HEK293 (cell line): ENCODE measurements around the gene SHISA5.

Experiments used
- GLI4 ChIP-seq: fragments of 450-650 bp; formaldehyde crosslinking; IDR thresholded peaks from 2 replicates; pipeline ENCODE4 v1.5.1; 2016; ENCODE audit warnings: missing biosample characterization, missing genetic modification characterization
- KLF7 ChIP-seq: fragments of 450-650 bp; formaldehyde crosslinking; IDR thresholded peaks from 2 replicates; pipeline ENCODE4 v1.5.1; 2016; ENCODE audit warnings: missing biosample characterization, missing genetic modification characterization, borderline replicate concordance
- ZNF830 ChIP-seq: fragments of 450-650 bp; IDR thresholded peaks from 2 replicates; pipeline ENCODE4 v1.5.0; 2018; ENCODE audit warnings: missing biosample characterization, missing genetic modification characterization, low read depth, mild to moderate bottlenecking, moderate library complexity

GRCh38 chr3:48469046-48469915 lies 34.7 kb downstream of the SHISA5 start:
- TF ChIP-seq KLF7 (tag by site-specific recombination) (no peak), ZNF830 (tag by site-specific recombination) (no peak), GLI4 (tag by site-specific recombination) (no peak)
